ENCODE measurements around the gene PSMA7.

Gene PSMA7

GRCh38 chr20:62133051-62133845 lies 9.9 kb downstream of the PSMA7 start:
- no peak for DNase-seq
- TF ChIP-seq POLR2A (IDR thresholded peaks at IDR 0.05; ENCODE audit: low read length) (no peak), GATA1 (IDR thresholded peaks at IDR 0.05; ENCODE audit: low read depth, low read length) (no peak)

- no peak for DNase-seq
- no peak for TF ChIP-seq GATA1 (IDR thresholded peaks at IDR 0.05; ENCODE audit: low read depth, low read length)
- TF ChIP-seq POLR2A (IDR thresholded peaks at IDR 0.05; ENCODE audit: low read length), result no peak
Observed at GRCh38 chr20:62132421-62132820, 10.8 kb downstream of the PSMA7 start.

- DNase-seq, result no peak
- no peak for TF ChIP-seq GATA1 (IDR thresholded peaks at IDR 0.05; ENCODE audit: low read depth, low read length)
- TF ChIP-seq POLR2A (IDR thresholded peaks at IDR 0.05; ENCODE audit: low read length), result no peak
Observed at GRCh38 chr20:62131560-62132320, 11.5 kb downstream of the PSMA7 start.

GRCh38 chr20:62129731-62130531 lies 13.3 kb downstream of the PSMA7 start:
- TF ChIP-seq GATA1 (IDR thresholded peaks at IDR 0.05; ENCODE audit: low read depth, low read length), result no peak
- DNase-seq, result no peak

GRCh38 chr20:62128502-62128901 lies 14.7 kb downstream of the PSMA7 start:
- TF ChIP-seq POLR2A (IDR thresholded peaks at IDR 0.05; ENCODE audit: low read length) (no peak), GATA1 (IDR thresholded peaks at IDR 0.05; ENCODE audit: low read depth, low read length) (no peak)
- DNase-seq, result no peak

- DNase-seq, result no peak
- no peak for TF ChIP-seq POLR2A (IDR thresholded peaks at IDR 0.05; ENCODE audit: low read length)
Observed at GRCh38 chr20:62127799-62128198, 15.4 kb downstream of the PSMA7 start.

- DNase-seq, result no peak
- TF ChIP-seq GATA1 (IDR thresholded peaks at IDR 0.05; ENCODE audit: low read depth, low read length), result no peak
- no peak for TF ChIP-seq POLR2A (IDR thresholded peaks at IDR 0.05; ENCODE audit: low read length)
Observed at GRCh38 chr20:62126141-62126540, 17.1 kb downstream of the PSMA7 start.

GRCh38 chr20:62123450-62124118 lies 19.6 kb downstream of the PSMA7 start:
- peak; percentile 43 to 50 for DNase-seq
- TF ChIP-seq GATA1 (IDR thresholded peaks at IDR 0.05; ENCODE audit: low read depth, low read length) (no peak), POLR2A (IDR thresholded peaks at IDR 0.05; ENCODE audit: low read length) (no peak)

GRCh38 chr20:62122654-62123449 lies 20.3 kb downstream of the PSMA7 start:
- DNase-seq, result peak; percentile 61 to 72
- TF ChIP-seq GATA1 (IDR thresholded peaks at IDR 0.05; ENCODE audit: low read depth, low read length) (no peak), POLR2A (IDR thresholded peaks at IDR 0.05; ENCODE audit: low read length) (no peak)

- TF ChIP-seq GATA1 (IDR thresholded peaks at IDR 0.05; ENCODE audit: low read depth, low read length) (no peak), POLR2A (IDR thresholded peaks at IDR 0.05; ENCODE audit: low read length) (peak; percentile 67)
- peak; percentile 98 to 100 for DNase-seq
Observed at GRCh38 chr20:62121776-62122653, 21.2 kb downstream of the PSMA7 start, which contains the start of gene LSM14B. Gene LSM14B (plus strand): TSS chr20:62122475. CDS start chr20:62122667, 192 bp downstream.

GRCh38 chr20:62120990-62121775 lies 22.0 kb downstream of the PSMA7 start:
- no peak for TF ChIP-seq GATA1 (IDR thresholded peaks at IDR 0.05; ENCODE audit: low read depth, low read length)
- no peak for TF ChIP-seq POLR2A (IDR thresholded peaks at IDR 0.05; ENCODE audit: low read length)
- peak; percentile 75 to 79 for DNase-seq

Measured in erythroblast (primary cell).